Trophoblast cell (in vitro differentiated cells and primary cell): Measurements from ENCODE around the gene ATXN1.

ENCODE experiments used
- DNase-seq, 2 donors: peaks; one replicate each; pipeline ENCODE4 v3.0.0-alpha.2; 2016
- H2AFZ ChIP-seq: 2 replicates; pipeline ENCODE4 v1.6.1; 2013; ENCODE audit warnings: low read length, moderate library complexity, mild to moderate bottlenecking; ENCODE audit not compliant: insufficient read depth, poor library complexity
- H2AK5ac ChIP-seq: 2 replicates; pipeline ENCODE4 v1.6.1; 2013; ENCODE audit warnings: mild to moderate bottlenecking, low read length
- H2BK120ac ChIP-seq: 2 replicates; pipeline ENCODE4 v1.6.1; 2013; ENCODE audit warnings: low read length, mild to moderate bottlenecking, moderate library complexity; ENCODE audit not compliant: insufficient read depth, poor library complexity
- H2BK12ac ChIP-seq: 2 replicates; pipeline ENCODE4 v1.6.1; 2013; ENCODE audit warnings: mild to moderate bottlenecking, low read length, moderate library complexity
- H2BK5ac ChIP-seq: 2 replicates; pipeline ENCODE4 v1.6.1; 2013; ENCODE audit warnings: low read length, low read depth, moderate library complexity, mild to moderate bottlenecking; ENCODE audit not compliant: poor library complexity
- H3K14ac ChIP-seq: 2 replicates; pipeline ENCODE4 v1.6.1; 2013; ENCODE audit warnings: mild to moderate bottlenecking, low read length
- H3K18ac ChIP-seq: 2 replicates; pipeline ENCODE4 v1.6.1; 2013; ENCODE audit warnings: mild to moderate bottlenecking, low read length
- H3K23ac ChIP-seq: 2 replicates; pipeline ENCODE4 v1.6.1; 2013; ENCODE audit warnings: low read length
- H3K27ac ChIP-seq: 2 replicates; pipeline ENCODE4 v1.5.1; 2013; ENCODE audit warnings: low read depth, mild to moderate bottlenecking, inconsistent platforms, low read length, moderate library complexity
- H3K27me3 ChIP-seq: 2 replicates; pipeline ENCODE4 v1.6.1; 2013; ENCODE audit warnings: inconsistent platforms, mild to moderate bottlenecking, low read length, moderate library complexity; ENCODE audit not compliant: insufficient read depth
- H3K36me3 ChIP-seq, 2 experiments: 1 replicate in 1 of 2; 2 replicates in 1 of 2; pipeline ENCODE4 v1.6.1; 2013; ENCODE audit warnings: low read length in 2 of 2, mild to moderate bottlenecking in 2 of 2, moderate library complexity in 1 of 2; ENCODE audit not compliant: insufficient read depth in 2 of 2, control insufficient read depth in 1 of 2
- H3K4ac ChIP-seq: 2 replicates; pipeline ENCODE4 v1.6.1; 2013; ENCODE audit warnings: low read depth, mild to moderate bottlenecking, low read length, moderate library complexity
- H3K4me1 ChIP-seq, 2 experiments: 1 replicate in 1 of 2; 2 replicates in 1 of 2; pipeline ENCODE4 v1.6.1; 2013; ENCODE audit warnings: low read length in 2 of 2, mild to moderate bottlenecking in 2 of 2, moderate library complexity in 1 of 2; ENCODE audit not compliant: insufficient read depth in 2 of 2, control insufficient read depth in 1 of 2
- H3K4me2 ChIP-seq: 2 replicates; pipeline ENCODE4 v1.6.1; 2013; ENCODE audit warnings: inconsistent platforms, mild to moderate bottlenecking, low read length, moderate library complexity
- H3K4me3 ChIP-seq: 2 replicates; pipeline ENCODE4 v1.5.1; 2013; ENCODE audit warnings: mild to moderate bottlenecking, low read depth, low read length, inconsistent platforms
- H3K79me1 ChIP-seq: one replicate; pipeline ENCODE4 v1.6.1; 2013; ENCODE audit warnings: low read length
- H3K79me2 ChIP-seq: 2 replicates; pipeline ENCODE4 v1.6.1; 2013; ENCODE audit warnings: low read length, mild to moderate bottlenecking; ENCODE audit not compliant: control insufficient read depth, insufficient read depth, poor library complexity
- H3K9ac ChIP-seq: 2 replicates; pipeline ENCODE4 v1.6.1; 2013; ENCODE audit warnings: mild to moderate bottlenecking, low read length
- H3K9me3 ChIP-seq: 2 replicates; pipeline ENCODE4 v1.6.1; 2013; ENCODE audit warnings: low read depth, mild to moderate bottlenecking, control low read depth, inconsistent platforms, low read length; ENCODE audit not compliant: insufficient read depth
- H4K12ac ChIP-seq: 2 replicates; pipeline ENCODE4 v1.6.1; 2013; ENCODE audit warnings: low read depth, mild to moderate bottlenecking, low read length, moderate library complexity
- H4K8ac ChIP-seq: 2 replicates; pipeline ENCODE4 v1.6.1; 2013; ENCODE audit warnings: low read depth, mild to moderate bottlenecking, low read length, moderate library complexity
- H4K91ac ChIP-seq: one replicate; pipeline ENCODE4 v1.6.1; 2013; ENCODE audit warnings: low read depth, mild to moderate bottlenecking, low read length, moderate library complexity
- WGBS: extraction: QIAGEN DNeasy Blood & Tissue Kit; methylation state at CpG from one replicate; pipeline ENCODE4 v1.1.7; 2013; ENCODE audit warnings: missing lambda C conversion rate; ENCODE audit not compliant: insufficient read length, insufficient coverage; ENCODE audit errors: extremely low coverage; 5-methylcytosine and 5-hydroxymethylcytosine counted together

Gene ATXN1

DNA sequence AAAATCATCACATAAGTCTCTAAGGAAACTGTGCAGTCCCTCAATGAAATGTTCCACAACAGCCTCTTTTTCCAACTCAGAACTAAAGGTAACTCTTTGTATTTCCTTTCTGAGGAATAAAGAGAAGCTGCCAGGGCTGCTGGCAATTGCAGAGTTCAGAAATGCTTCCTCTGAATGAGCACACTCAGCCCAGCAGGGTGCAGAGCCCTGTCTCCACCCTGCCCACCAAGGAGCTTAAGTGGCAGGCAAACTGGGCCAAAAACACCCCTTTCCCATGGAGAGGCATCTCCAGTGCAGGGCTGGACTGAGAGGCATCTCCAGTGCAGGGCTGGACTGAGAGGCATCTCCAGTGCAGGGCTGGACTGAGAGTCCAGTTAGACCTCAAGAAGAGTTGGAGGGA is 267.5 kb downstream of the ATXN1 start:
- Histone ChIP-seq H4K12ac (no peak overlapping the region), H3K79me2 (no peaks in the 10 kb centered on the region), H4K8ac (no peak overlapping the region), H3K4me3 (no peak overlapping the region), H3K27me3 (no peaks in the 10 kb centered on the region), H2AK5ac (no peak overlapping the region), H3K9ac (no peak overlapping the region), H2BK5ac (no peak overlapping the region), H3K4ac (no peak overlapping the region), H3K9me3 (no peaks in the 10 kb centered on the region), H3K23ac (no peak overlapping the region), H3K4me2 (no peak overlapping the region), H3K14ac (no peak overlapping the region), H3K27ac (no peak overlapping the region), H2AFZ (no peak overlapping the region), H2BK12ac (no peak overlapping the region), H3K79me1 (no peaks in the 10 kb centered on the region), H3K36me3 (no peaks in the 10 kb centered on the region), H3K4me1 (no peaks in the 10 kb centered on the region), H3K18ac (no peak overlapping the region), H2BK120ac (no peak overlapping the region), H4K91ac (no peak overlapping the region)
- DNase-seq, result no peak

DNA sequence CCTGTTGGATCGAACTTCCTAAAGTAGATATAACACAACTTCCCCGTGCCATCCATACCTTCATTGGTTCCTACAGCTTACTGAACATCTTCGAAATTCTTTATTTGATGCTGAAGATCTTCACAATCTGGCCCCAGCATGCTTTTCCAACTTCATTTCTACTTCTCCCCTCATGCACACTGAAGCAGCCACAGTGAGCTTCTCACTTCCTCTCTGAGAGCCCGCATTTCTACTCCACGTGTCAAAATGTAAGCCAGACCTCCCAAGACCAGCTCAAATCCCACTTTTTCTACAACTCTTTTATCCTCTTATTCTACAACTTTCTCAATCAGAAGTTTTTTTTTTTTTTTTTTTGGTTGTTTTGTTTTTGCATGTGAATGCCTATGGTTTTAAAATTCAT is 268.1 kb downstream of the ATXN1 start:
- Histone ChIP-seq H3K9ac (no peak overlapping the region), H2AFZ (no peak overlapping the region), H3K4me3 (no peak overlapping the region), H3K79me1 (no peaks in the 10 kb centered on the region), H3K36me3 (no peaks in the 10 kb centered on the region), H3K9me3 (no peaks in the 10 kb centered on the region), H3K23ac (no peak overlapping the region), H2BK12ac (no peak overlapping the region), H3K18ac (no peak overlapping the region), H2BK120ac (no peak overlapping the region), H3K4ac (no peak overlapping the region), H3K27me3 (no peaks in the 10 kb centered on the region), H2AK5ac (no peak overlapping the region), H3K4me2 (no peak overlapping the region), H3K79me2 (no peaks in the 10 kb centered on the region), H3K4me1 (no peaks in the 10 kb centered on the region), H4K12ac (no peak overlapping the region), H2BK5ac (no peak overlapping the region), H4K8ac (no peak overlapping the region), H3K27ac (no peak overlapping the region), H3K14ac (no peak overlapping the region), H4K91ac (no peak overlapping the region)
- no CpG with 5 or more reads among the region's 5 CpGs for WGBS
- no peak for DNase-seq

DNA sequence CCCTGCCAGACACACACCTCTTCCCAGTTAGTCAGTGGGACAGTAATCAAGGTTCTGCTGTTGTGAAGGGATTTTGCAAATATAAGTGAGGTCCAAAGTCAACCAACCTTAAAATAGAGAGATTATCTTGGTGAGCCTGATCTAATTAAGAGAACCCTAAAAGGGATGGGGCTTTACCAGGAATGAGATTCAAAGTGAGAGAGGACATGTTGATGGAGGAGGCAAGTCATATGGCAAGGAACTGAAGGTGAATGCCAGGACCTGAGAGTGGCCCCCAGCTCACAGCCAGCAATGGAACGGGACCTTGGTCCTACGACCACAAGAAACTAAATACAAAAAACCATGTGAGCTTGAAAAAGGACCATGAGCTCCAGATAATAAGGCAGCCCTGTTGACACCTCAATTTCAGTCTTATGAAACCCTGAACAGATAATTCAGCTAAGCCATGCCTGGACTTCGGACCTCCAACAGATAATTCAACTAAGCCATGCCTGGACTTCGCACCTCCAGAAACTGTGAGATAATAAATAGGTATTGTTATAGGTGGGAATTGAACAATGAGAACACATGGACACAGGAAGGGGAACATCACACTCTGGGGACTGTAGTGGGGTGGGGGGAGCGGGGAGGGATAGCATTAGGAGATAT is 269.5 kb downstream of the ATXN1 start:
- Histone ChIP-seq H2AK5ac (no peak overlapping the region), H3K79me2 (no peaks in the 10 kb centered on the region), H4K91ac (no peak overlapping the region), H3K4me3 (no peak overlapping the region), H3K9me3 (no peaks in the 10 kb centered on the region), H3K4ac (no peak overlapping the region), H4K12ac (no peak overlapping the region), H4K8ac (no peak overlapping the region), H3K4me1 (no peaks in the 10 kb centered on the region), H3K36me3 (no peaks in the 10 kb centered on the region), H3K4me2 (no peak overlapping the region), H3K9ac (no peak overlapping the region), H3K14ac (no peak overlapping the region), H3K79me1 (no peaks in the 10 kb centered on the region), H3K27me3 (no peaks in the 10 kb centered on the region), H3K18ac (no peak overlapping the region), H3K27ac (no peak overlapping the region), H2BK120ac (no peak overlapping the region), H2AFZ (no peak overlapping the region), H3K23ac (no peak overlapping the region), H2BK12ac (no peak overlapping the region), H2BK5ac (no peak overlapping the region)
- no CpG with 5 or more reads among the region's 5 CpGs for WGBS
- DNase-seq, result no peak

DNA sequence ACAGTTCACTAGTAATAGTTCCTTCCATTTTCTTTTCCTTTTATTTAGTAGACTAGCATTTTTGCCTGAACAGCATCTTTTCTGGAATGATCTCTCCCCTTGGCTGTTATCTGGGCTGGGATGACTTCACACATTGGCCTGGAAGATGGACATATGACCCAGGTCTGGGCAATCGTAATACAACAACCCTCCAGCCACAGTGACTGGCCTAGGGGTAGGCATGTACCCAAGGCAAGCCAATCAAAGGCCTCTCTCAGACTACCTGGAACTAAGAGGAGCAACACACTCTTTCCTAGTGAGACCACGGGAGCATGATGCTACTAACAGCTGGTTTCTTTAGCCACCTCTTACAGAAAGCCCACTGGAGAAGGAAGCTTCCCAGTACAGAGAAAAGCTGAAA is 270.6 kb downstream of the ATXN1 start:
- no peak overlapping the region for H2BK5ac ChIP-seq

More for the DNA sequence above, 270.6 kb downstream of the ATXN1 start:
- Histone ChIP-seq H3K9ac (no peak overlapping the region), H3K4ac (no peak overlapping the region), H3K79me1 (no peaks in the 10 kb centered on the region), H3K79me2 (no peaks in the 10 kb centered on the region), H4K12ac (no peak overlapping the region), H3K4me2 (no peak overlapping the region), H3K27ac (no peak overlapping the region), H3K9me3 (no peaks in the 10 kb centered on the region), H4K91ac (no peak overlapping the region), H3K18ac (no peak overlapping the region), H3K36me3 (no peaks in the 10 kb centered on the region), H2AFZ (no peak overlapping the region), H3K4me1 (no peaks in the 10 kb centered on the region), H4K8ac (no peak overlapping the region), H2BK120ac (no peak overlapping the region), H2BK12ac (no peak overlapping the region), H3K27me3 (no peaks in the 10 kb centered on the region), H3K14ac (no peak overlapping the region), H3K23ac (no peak overlapping the region), H3K4me3 (no peak overlapping the region), H2AK5ac (no peak overlapping the region)
- no CpG with 5 or more reads among the region's 2 CpGs for WGBS
- no peak for DNase-seq
